PC-3 (cell line): Measurements from ENCODE around the gene FGG. TPM values are rescaled to one million over a fixed set of nuclear protein-coding genes. Genes with fewer than 3 reads are reported as not detected.

ENCODE experiments used
- ATAC-seq: fragments of 200-7000 bp; cut with Tn5 transposase; 2 replicates; pipeline ENCODE4 v1.9.1; 2020; ENCODE audit warnings: mild to moderate bottlenecking, moderate library complexity
- BruUV-seq: library from RNA; stranded (reverse); fragments of 400-500 nt; replicated peaks from 2 replicates; lab custom pipeline; 2021; lab: Mats Ljungman, UMichigan
- CTCF ChIA-PET: fragments of 300-600 bp; sonication (Branson Sonifier 250); formaldehyde crosslinking; loops from one replicate; lab custom pipeline; 2022; ENCODE audit warnings: antibody characterized with exemption; lab: Charles Lee
- POLR2A ChIA-PET: fragments of 300-600 bp; sonication (Branson Sonifier 250); formaldehyde crosslinking; loops from one replicate; lab custom pipeline; 2022; ENCODE audit warnings: antibody characterized with exemption; ENCODE audit not compliant: unreplicated experiment; lab: Charles Lee
- DNase-seq: peaks from one replicate; pipeline ENCODE4 v3.0.0-alpha.2; 2015
- H2AFZ ChIP-seq: fragments of 300-600 bp; sonication (generic); 2 replicates; pipeline ENCODE4 v1.6.0; 2016; ENCODE audit warnings: antibody characterized with exemption, low read length
- H3F3A ChIP-seq: fragments of 300-600 bp; sonication (generic); one replicate; pipeline ENCODE4 v1.6.0; 2017; ENCODE audit warnings: antibody characterized with exemption, low read length, control low read depth, mild to moderate bottlenecking; ENCODE audit not compliant: unreplicated experiment
- H3K27ac ChIP-seq: fragments of 300-600 bp; sonication (generic); 2 replicates; pipeline ENCODE4 v1.5.1; 2016; ENCODE audit warnings: mild to moderate bottlenecking, low read length
- H3K27me3 ChIP-seq: fragments of 300-600 bp; sonication (generic); 2 replicates; pipeline ENCODE4 v1.6.1; 2016; ENCODE audit warnings: low read length, mixed read lengths
- H3K36me3 ChIP-seq: fragments of 300-600 bp; sonication (generic); 2 replicates; pipeline ENCODE4 v1.6.1; 2016; ENCODE audit warnings: low read depth, mixed run types, low read length, mixed read lengths
- H3K4me1 ChIP-seq: fragments of 300-600 bp; sonication (generic); 2 replicates; pipeline ENCODE4 v1.5.1; 2016; ENCODE audit warnings: low read length; ENCODE audit not compliant: insufficient read depth
- H3K4me2 ChIP-seq: fragments of 300-600 bp; sonication (generic); 2 replicates; pipeline ENCODE4 v1.6.0; 2016; ENCODE audit warnings: low read length
- H3K4me3 ChIP-seq: fragments of 300-600 bp; sonication (generic); 2 replicates; pipeline ENCODE4 v1.5.1; 2016; ENCODE audit warnings: mild to moderate bottlenecking, low read length, mixed read lengths
- H3K79me2 ChIP-seq: fragments of 300-600 bp; sonication (generic); 2 replicates; pipeline ENCODE4 v1.6.1; 2017; ENCODE audit warnings: low read length, mixed read lengths
- H3K9ac ChIP-seq: fragments of 300-600 bp; sonication (generic); 2 replicates; pipeline ENCODE4 v1.6.0; 2016; ENCODE audit warnings: mild to moderate bottlenecking, low read length
- H3K9me2 ChIP-seq: fragments of 300-600 bp; sonication (generic); replicated peaks from 2 replicates; pipeline ENCODE4 v1.6.1; 2016; ENCODE audit warnings: mixed run types, low read length, mixed read lengths
- H3K9me3 ChIP-seq: fragments of 300-600 bp; sonication (generic); 2 replicates; pipeline ENCODE4 v1.6.1; 2016; ENCODE audit warnings: low read length, mixed read lengths
- H4K20me1 ChIP-seq: fragments of 300-600 bp; sonication (generic); 2 replicates; pipeline ENCODE4 v1.6.1; 2016; ENCODE audit warnings: low read length, mixed read lengths
- CTCF ChIP-seq: fragments of 300-600 bp; sonication (generic); conservative IDR thresholded peaks from 2 replicates; pipeline ENCODE4 v1.5.1; 2017; ENCODE audit warnings: antibody characterized with exemption, low read depth, mild to moderate bottlenecking, low read length
- EZH2 ChIP-seq: fragments of 300-600 bp; sonication (generic); IDR thresholded peaks from one replicate; pipeline ENCODE4 v1.6.1; 2017; ENCODE audit warnings: antibody characterized with exemption, mild to moderate bottlenecking, low read length; ENCODE audit not compliant: unreplicated experiment
- EZH2phosphoT487 ChIP-seq: fragments of 300-600 bp; sonication (generic); IDR thresholded peaks from 2 replicates; pipeline ENCODE4 v1.6.1; 2018; ENCODE audit warnings: mild to moderate bottlenecking, antibody characterized with exemption, low read length, borderline replicate concordance
- intact Hi-C: fragments of 100-400 bp; cut with micrococcal nuclease; formaldehyde crosslinking; loops from 2 replicates; pipeline ENCODE4 v1.9.0; 2023
- total RNA-seq: library from RNA; depleted of rRNA; stranded (reverse); fragments of >200 nt; gene quantifications from 2 replicates; pipeline ENCODE4 v1.2.3, GENCODE V29; 2014

Gene FGG
- total RNA-seq, 1 experiment from 2014 or later, result not detected

GRCh38 chr4:154593868-154594267 is 18.6 kb downstream of the FGG start:
- Histone ChIP-seq H3K4me2 (no peak overlapping the region), H3K27ac (no peak overlapping the region), H3K9me2 (no peaks in the 10 kb centered on the region), H3K9me3 (no peaks in the 10 kb centered on the region), H3K79me2 (no peaks in the 10 kb centered on the region), H3K4me3 (no peak overlapping the region), H3K36me3 (no peaks in the 10 kb centered on the region), H3K9ac (no peak overlapping the region), H3K4me1 (peaks cover 15% of the 10 kb centered on the region), H3F3A (no peaks in the 10 kb centered on the region), H4K20me1 (no peaks in the 10 kb centered on the region), H2AFZ (no peak overlapping the region), H3K27me3 (no peaks in the 10 kb centered on the region)
- BruUV-seq, result no TSS peak
- ATAC-seq (no peak), DNase-seq (no peak)
- TF ChIP-seq EZH2phosphoT487 (no peak), CTCF (no peak), EZH2 (no peak)
- ChIA-PET CTCF (no interaction called here), POLR2A (no interaction called here)
- intact Hi-C loops, result no loop called here

GRCh38 chr4:154591890-154592289 is 20.6 kb downstream of the FGG start:
- ChIA-PET CTCF (no interaction called here), POLR2A (no interaction called here)
- Histone ChIP-seq H3K9ac (no peak overlapping the region), H3K9me3 (no peaks in the 10 kb centered on the region), H3K4me1 (peaks cover 15% of the 10 kb centered on the region), H3K9me2 (no peaks in the 10 kb centered on the region), H3K27ac (no peak overlapping the region), H3K4me2 (no peak overlapping the region), H2AFZ (no peak overlapping the region), H3K4me3 (no peak overlapping the region), H3K27me3 (no peaks in the 10 kb centered on the region), H3K36me3 (no peaks in the 10 kb centered on the region), H3F3A (no peaks in the 10 kb centered on the region), H4K20me1 (no peaks in the 10 kb centered on the region), H3K79me2 (no peaks in the 10 kb centered on the region)
- no peak for DNase-seq
- intact Hi-C loops, result no loop called here
- ATAC-seq, result no peak
- TF ChIP-seq EZH2phosphoT487 (no peak), EZH2 (no peak), CTCF (no peak)
- no TSS peak for BruUV-seq

- Histone ChIP-seq H3K9me3 (no peaks in the 10 kb centered on the region), H2AFZ (no peak within 1 kb of the TSS), H3K9ac (no peak within 1 kb of the TSS), H3K4me1 (peaks cover 7% of the 10 kb centered on the region), H3K4me2 (no peak within 1 kb of the TSS), H3K4me3 (no peak within 1 kb of the TSS), H3K9me2 (no peaks in the 10 kb centered on the region), H3K27me3 (no peaks in the 10 kb centered on the region), H4K20me1 (no peaks in the 10 kb centered on the region), H3F3A (no peaks in the 10 kb centered on the region), H3K27ac (no peak within 1 kb of the TSS), H3K79me2 (no peaks in the 10 kb centered on the region), H3K36me3 (no peaks in the 10 kb centered on the region)
- CTCF ChIA-PET, result no interaction called here
- ATAC-seq (no peak), DNase-seq (no peak)
- intact Hi-C loops, result no loop called here
- TF ChIP-seq CTCF (no peak), EZH2phosphoT487 (no peak), EZH2 (no peak)
- POLR2A ChIA-PET, result no interaction called here
- BruUV-seq, result no TSS peak
These were observed 22.0 kb downstream of the FGG start, which contains the start of gene FGA for GRCh38 chr4:154590329-154591006. TSS of gene FGA (minus strand) at chr4:154590742. CDS start at chr4:154590687, 55 bp downstream.
